Measurements from ENCODE around the gene FMO5. TPM values are rescaled to one million over a fixed set of nuclear protein-coding genes. Genes with fewer than 3 reads are reported as not detected.

Gene FMO5
- total RNA-seq, 1 experiment from 2014 or later: 0.61 TPM

- CTCF ChIA-PET: no interaction called here
- Mint-ChIP-seq H3K36me3 (ENCODE audit: insufficient read depth, unreplicated experiment) (no peaks in the 10 kb centered on the region), H3K9me3 (ENCODE audit: low read depth, unreplicated experiment) (no peaks in the 10 kb centered on the region)
Measured at GRCh38 chr1:147270721-147271120, 45.6 kb upstream of the FMO5 start.

GRCh38 chr1:147267711-147268110, 42.6 kb upstream of the FMO5 start:
- no peak for TF ChIP-seq CTCF (IDR thresholded peaks at IDR 0.05; ENCODE audit: unreplicated experiment)
- H3K4me1 Mint-ChIP-seq (ENCODE audit: low read depth, unreplicated experiment): no peaks in the 10 kb centered on the region
- no TSS peak for BruUV-seq (replicated peaks)
- H3K27me3 Mint-ChIP-seq (ENCODE audit: unreplicated experiment): no peaks in the 10 kb centered on the region
- H3K27ac Mint-ChIP-seq (ENCODE audit: unreplicated experiment): no peak overlapping the region
- CTCF ChIA-PET: interaction anchor here (0.7 kb wide), 1 partner anchor 95 kb away, joined by 3 read pairs; the partner anchor contains the start of gene PRKAB2
- intact Hi-C loops (cut with micrococcal nuclease; ENCODE audit: unreplicated experiment): no loop called here
- H3K9me3 Mint-ChIP-seq (ENCODE audit: low read depth, unreplicated experiment): no peaks in the 10 kb centered on the region
- H3K36me3 Mint-ChIP-seq (ENCODE audit: insufficient read depth, unreplicated experiment): no peaks in the 10 kb centered on the region
- no peak for DNase-seq
- H3K4me3 Mint-ChIP-seq (ENCODE audit: low read depth, unreplicated experiment): no peak overlapping the region

More at GRCh38 chr1:147270721-147271120, 45.6 kb upstream of the FMO5 start:
- no peak for TF ChIP-seq CTCF (IDR thresholded peaks at IDR 0.05; ENCODE audit: unreplicated experiment)
- BruUV-seq (replicated peaks): no TSS peak
- H3K4me1 Mint-ChIP-seq (ENCODE audit: low read depth, unreplicated experiment): peaks cover 9% of the 10 kb centered on the region
- intact Hi-C loops (cut with micrococcal nuclease; ENCODE audit: unreplicated experiment): no loop called here
- H3K4me3 Mint-ChIP-seq (ENCODE audit: low read depth, unreplicated experiment): no peak overlapping the region
- no peaks in the 10 kb centered on the region for H3K27me3 Mint-ChIP-seq (ENCODE audit: unreplicated experiment)
- no peak overlapping the region for H3K27ac Mint-ChIP-seq (ENCODE audit: unreplicated experiment)
- DNase-seq: no peak

- no peak for TF ChIP-seq CTCF (IDR thresholded peaks at IDR 0.05; ENCODE audit: unreplicated experiment)
- no peaks in the 10 kb centered on the region for H3K27me3 Mint-ChIP-seq (ENCODE audit: unreplicated experiment)
- CTCF ChIA-PET: no interaction called here
- H3K4me1 Mint-ChIP-seq (ENCODE audit: low read depth, unreplicated experiment): no peaks in the 10 kb centered on the region
- BruUV-seq (replicated peaks): no TSS peak
- H3K9me3 Mint-ChIP-seq (ENCODE audit: low read depth, unreplicated experiment): no peaks in the 10 kb centered on the region
- H3K36me3 Mint-ChIP-seq (ENCODE audit: insufficient read depth, unreplicated experiment): peaks cover under 1% of the 10 kb centered on the region
- no peak overlapping the region for H3K27ac Mint-ChIP-seq (ENCODE audit: unreplicated experiment)
- no peak overlapping the region for H3K4me3 Mint-ChIP-seq (ENCODE audit: low read depth, unreplicated experiment)
- DNase-seq: no peak
- intact Hi-C loops (cut with micrococcal nuclease; ENCODE audit: unreplicated experiment): no loop called here
Measured at GRCh38 chr1:147266381-147266780, 41.2 kb upstream of the FMO5 start.

GRCh38 chr1:147264158-147264768, 39.1 kb upstream of the FMO5 start:
- Mint-ChIP-seq H3K27ac (ENCODE audit: unreplicated experiment) (no peak overlapping the region), H3K9me3 (ENCODE audit: low read depth, unreplicated experiment) (no peaks in the 10 kb centered on the region), H3K4me1 (ENCODE audit: low read depth, unreplicated experiment) (no peaks in the 10 kb centered on the region), H3K36me3 (ENCODE audit: insufficient read depth, unreplicated experiment) (peaks cover 6% of the 10 kb centered on the region), H3K4me3 (ENCODE audit: low read depth, unreplicated experiment) (no peak overlapping the region), H3K27me3 (ENCODE audit: unreplicated experiment) (no peaks in the 10 kb centered on the region)
- intact Hi-C loops (cut with micrococcal nuclease; ENCODE audit: unreplicated experiment): no loop called here
- CTCF ChIA-PET: no interaction called here
- BruUV-seq (replicated peaks): no TSS peak
- no peak for TF ChIP-seq CTCF (IDR thresholded peaks at IDR 0.05; ENCODE audit: unreplicated experiment)
- DNase-seq: no peak

All from Calu3 (cell line).